Endometrial microvascular endothelial cells (primary cell): ENCODE results near the gene DGKH. TPM values are rescaled to one million over a fixed set of nuclear protein-coding genes. Genes with fewer than 3 reads are reported as not detected.
"Not testable (repeated sequence)": the region's sequence is repeated elsewhere in the genome, so short reads cannot be mapped to it uniquely, and the experiment has no call there.

Experiments used
- in situ Hi-C: cut with HindIII; loops from 2 replicates; pipeline ENCODE4 v1.10.0; 2017; ENCODE audit warnings: low sequenced_read_pairs, low pct_unique_long_range_greater_than_20kb; ENCODE audit errors: inconsistent ontology term
- total RNA-seq: library from RNA; depleted of rRNA; stranded (reverse); fragments of >200 nt; gene quantifications from one replicate; pipeline ENCODE4 v1.2.3, GENCODE V29; 2015; ENCODE audit errors: inconsistent ontology term

The DGKH gene
- total RNA-seq, 1 donor from 2014 or later = 14.8 TPM

DNA sequence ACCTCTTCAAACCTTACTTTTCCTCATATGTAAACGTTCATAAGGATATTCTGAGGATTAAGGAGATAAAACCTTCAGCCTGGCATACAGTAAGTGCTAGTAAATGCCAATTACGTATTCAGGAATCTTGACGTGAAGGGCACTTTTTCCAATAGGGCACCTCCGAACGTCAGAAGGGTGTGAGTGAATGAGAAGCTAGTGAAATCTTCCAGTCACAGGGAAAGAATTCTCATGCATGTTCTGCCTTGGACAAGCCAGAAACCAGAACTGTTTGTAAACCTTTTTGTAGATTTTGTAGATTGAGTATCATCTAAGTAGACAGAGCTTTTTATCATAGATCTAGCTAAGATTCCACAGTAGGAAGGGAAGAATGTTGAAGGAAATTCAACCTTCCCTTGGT lies 16.5 kb downstream of the DGKH start:
- in situ Hi-C loops = loop anchor here (10.0 kb wide), 1 partner anchor 390 kb away; no protein-coding TSS in a partner anchor

GRCh38 chr13:42065414-42065813 lies 17.0 kb downstream of the DGKH start:
- in situ Hi-C loops = loop anchor here (10.0 kb wide), 1 partner anchor 391 kb away; no protein-coding TSS in a partner anchor

GRCh38 chr13:42066542-42066941 lies 18.1 kb downstream of the DGKH start:
- in situ Hi-C loops = loop anchor here (10.0 kb wide), 1 partner anchor 392 kb away; no protein-coding TSS in a partner anchor

- in situ Hi-C loops = loop anchor here (10.0 kb wide), 1 partner anchor 394 kb away; no protein-coding TSS in a partner anchor
Observed at GRCh38 chr13:42068886-42069285, 20.4 kb downstream of the DGKH start.

DNA sequence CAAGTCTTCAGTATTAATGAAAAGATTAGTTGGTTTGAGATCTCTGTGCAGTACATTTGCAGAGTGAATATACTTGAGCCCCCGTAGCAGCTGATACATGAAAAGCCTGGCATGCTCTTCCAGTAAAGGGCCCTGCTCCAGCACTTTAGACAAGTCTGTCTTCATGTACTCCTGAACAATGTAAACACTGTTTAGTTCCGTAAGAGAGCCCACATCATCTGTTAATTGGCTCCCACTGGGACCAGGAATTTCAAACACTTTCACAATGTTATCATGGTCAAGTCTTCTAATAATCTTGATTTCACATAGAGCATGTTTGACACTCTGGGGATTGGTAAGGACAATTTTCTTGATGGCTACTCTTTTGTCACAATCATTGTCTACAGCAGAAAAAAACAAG lies 22.2 kb downstream of the DGKH start:
- in situ Hi-C loops = not testable (repeated sequence)

- in situ Hi-C loops = not testable (repeated sequence)
Observed at GRCh38 chr13:42071179-42071578, 22.7 kb downstream of the DGKH start.

DNA sequence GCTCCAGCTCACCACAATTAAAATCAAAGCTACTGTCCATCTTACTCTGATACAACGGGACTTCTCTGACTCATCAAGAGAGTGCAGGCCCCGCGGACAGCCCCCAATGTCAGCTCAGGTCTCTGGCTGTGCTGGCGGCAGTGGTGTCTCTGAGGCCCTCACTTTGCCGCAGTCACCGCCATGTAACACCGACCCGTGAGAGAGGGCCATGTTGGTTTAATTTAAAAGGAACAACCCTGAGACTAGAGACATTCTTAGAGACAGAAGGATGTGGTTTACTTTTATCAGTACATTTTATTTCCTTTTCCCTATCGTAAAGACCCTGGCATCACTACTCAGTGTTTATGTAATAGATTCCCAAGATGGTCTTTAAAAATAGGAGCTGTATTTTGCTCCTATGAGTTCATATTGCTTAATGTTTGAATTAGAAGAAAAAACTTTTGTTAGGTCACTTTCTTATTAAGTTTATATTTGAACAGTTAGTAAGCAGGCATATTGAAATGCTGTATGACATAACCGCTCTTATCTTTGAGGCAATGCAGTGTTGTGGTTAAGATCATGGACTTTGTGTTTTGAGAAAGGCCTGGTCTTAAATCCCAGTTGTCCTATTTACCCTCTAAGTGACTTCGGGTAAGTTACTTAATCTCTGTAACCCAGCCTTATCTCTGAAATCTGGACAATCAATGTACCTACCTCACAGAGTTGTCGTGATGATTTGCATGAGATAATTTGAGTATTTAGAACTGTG lies 23.4 kb downstream of the DGKH start:
- in situ Hi-C loops = no loop called here

DNA sequence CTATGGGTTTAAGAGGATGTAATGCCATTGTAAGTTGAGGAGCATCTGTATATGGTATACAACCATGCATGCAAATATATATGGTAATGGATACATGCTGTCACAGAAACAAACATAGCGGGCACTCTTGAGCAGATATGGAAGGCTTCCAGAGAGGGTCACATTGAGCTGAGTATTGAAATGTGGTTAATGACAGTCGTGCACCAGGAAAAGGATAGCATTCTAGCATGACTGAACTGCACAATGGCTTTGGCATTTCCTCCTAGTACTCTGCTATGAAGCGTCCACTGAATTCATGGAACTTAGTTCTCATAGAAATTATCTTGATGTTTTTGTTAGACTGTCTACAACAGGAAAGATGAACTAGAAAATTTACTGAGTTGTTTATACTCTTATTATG lies 25.2 kb downstream of the DGKH start:
- in situ Hi-C loops = no loop called here

DNA sequence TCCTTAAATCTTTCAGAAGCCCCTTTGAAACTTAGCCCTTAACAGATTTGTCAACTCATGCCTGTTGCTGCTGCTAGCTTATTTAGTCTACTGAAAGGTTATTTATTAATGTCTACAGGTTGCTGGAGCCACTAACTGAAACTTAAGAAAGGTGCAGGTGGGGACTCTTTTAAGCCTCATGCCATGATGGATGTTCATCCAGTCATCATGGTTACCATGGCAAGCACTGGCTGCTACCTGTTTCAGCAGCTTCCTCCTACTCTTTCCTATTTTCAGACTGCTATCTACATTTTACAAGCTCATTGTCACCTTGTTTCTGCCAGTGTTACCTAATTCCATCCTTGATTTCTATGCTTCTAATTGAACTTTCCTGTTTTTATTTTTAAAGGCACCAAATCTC lies 27.1 kb downstream of the DGKH start:
- in situ Hi-C loops = no loop called here

GRCh38 chr13:42076309-42076713 lies 27.9 kb downstream of the DGKH start:
- in situ Hi-C loops = no loop called here

DNA sequence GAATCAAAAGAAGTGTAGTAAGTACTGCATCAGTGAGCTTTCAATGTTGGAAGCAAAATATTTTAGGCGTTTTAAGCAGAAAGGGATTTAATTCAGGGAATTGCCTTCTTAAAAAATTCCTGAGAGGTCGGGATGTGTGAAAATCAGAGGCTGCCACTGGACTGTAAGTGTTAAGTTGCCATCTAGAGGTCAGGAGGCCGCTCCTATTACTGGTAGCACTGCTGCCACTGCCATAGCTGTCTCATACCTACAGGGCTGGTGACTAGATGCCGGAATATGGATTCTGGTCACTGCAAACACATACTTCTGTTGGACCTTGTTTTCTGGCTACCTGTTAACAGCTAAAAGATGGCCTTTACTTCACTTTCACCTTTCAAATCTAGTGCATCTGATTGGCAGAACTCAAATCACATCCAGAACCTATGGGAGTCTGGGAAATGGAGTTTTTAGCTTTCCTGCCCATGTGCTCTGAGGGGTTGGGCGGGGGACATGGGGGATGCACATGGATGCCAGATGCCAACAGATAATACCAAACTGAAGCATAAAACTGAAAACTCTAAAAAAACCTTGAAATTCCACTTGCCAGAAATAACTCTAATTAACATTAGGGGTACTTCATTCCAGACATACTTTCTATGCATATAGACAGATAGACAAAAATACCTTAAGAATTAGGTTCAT lies 29.8 kb downstream of the DGKH start:
- in situ Hi-C loops = no loop called here

- in situ Hi-C loops = no loop called here
Observed at GRCh38 chr13:42083138-42083770, 34.8 kb downstream of the DGKH start.

DNA sequence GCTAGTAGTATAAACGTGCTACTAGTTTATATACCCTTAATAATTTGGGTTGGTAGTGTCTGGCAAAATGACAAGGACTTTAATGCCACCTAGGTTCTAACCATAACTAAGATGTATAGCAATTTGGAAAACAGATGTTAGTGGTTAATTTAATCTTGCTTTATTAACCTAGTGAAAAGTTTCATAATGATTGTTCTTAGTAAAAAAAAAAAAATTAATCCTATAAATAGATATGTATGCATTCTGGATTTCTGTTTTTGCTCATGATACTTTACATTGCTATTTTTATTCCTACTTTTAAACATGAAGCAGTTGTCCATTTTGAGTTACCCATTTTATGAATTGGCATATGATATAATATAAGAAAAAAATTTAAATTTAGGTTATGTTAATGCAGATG lies 36.3 kb downstream of the DGKH start:
- in situ Hi-C loops = no loop called here

GRCh38 chr13:42086582-42086981 lies 38.1 kb downstream of the DGKH start:
- in situ Hi-C loops = no loop called here

GRCh38 chr13:42094516-42095040 lies 46.1 kb downstream of the DGKH start:
- in situ Hi-C loops = no loop called here

DNA sequence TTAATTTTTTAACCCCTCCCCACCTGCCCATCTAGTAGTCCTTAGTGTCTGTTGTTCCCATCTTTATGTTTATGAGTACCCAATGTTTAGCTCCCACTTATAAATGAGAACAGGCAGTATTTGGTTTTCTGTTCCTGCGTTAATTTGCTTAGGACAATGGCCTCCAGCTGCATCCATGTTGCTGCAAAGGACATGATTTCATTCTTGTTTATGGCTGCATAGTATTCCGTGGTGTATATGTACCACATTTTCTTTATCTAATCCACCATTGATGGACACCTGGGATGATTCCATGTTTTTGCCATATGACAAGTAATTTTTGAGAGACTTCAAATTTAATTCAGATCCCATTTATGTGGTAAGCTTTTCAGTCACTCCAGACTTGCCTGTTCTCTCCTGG lies 47.8 kb downstream of the DGKH start:
- in situ Hi-C loops = not testable (repeated sequence)

GRCh38 chr13:42099962-42100675 lies 51.7 kb downstream of the DGKH start:
- in situ Hi-C loops = no loop called here

GRCh38 chr13:42100960-42101359 lies 52.5 kb downstream of the DGKH start:
- in situ Hi-C loops = no loop called here
